Fibroblast of mammary gland (primary cell): Measurements from ENCODE around the gene PIP4K2C.
A peak's percentile ranks its signal among the peaks of the same experiment; 100 is the strongest.
"Not testable (repeated sequence)": the region's sequence is repeated elsewhere in the genome, so short reads cannot be mapped to it uniquely, and the experiment has no call there.

Experiments used
- DNase-seq: peaks from one replicate; pipeline ENCODE4 v3.0.0-alpha.2; 2010; ENCODE audit warnings: low read depth
- H3K4me3 ChIP-seq: 2 replicates; pipeline ENCODE4 v1.5.1; 2011; ENCODE audit warnings: low read depth, mild to moderate bottlenecking, low read length, moderate library complexity; ENCODE audit not compliant: control insufficient read depth
- TF ChIP-seq, protein P1 (sequence below): conservative IDR thresholded peaks from 2 replicates; pipeline ENCODE4 v1.5.1; 2011; ENCODE audit warnings: low read depth, low read length, inconsistent platforms; ENCODE audit not compliant: control insufficient read depth, insufficient read depth

PIP4K2C gene

DNA sequence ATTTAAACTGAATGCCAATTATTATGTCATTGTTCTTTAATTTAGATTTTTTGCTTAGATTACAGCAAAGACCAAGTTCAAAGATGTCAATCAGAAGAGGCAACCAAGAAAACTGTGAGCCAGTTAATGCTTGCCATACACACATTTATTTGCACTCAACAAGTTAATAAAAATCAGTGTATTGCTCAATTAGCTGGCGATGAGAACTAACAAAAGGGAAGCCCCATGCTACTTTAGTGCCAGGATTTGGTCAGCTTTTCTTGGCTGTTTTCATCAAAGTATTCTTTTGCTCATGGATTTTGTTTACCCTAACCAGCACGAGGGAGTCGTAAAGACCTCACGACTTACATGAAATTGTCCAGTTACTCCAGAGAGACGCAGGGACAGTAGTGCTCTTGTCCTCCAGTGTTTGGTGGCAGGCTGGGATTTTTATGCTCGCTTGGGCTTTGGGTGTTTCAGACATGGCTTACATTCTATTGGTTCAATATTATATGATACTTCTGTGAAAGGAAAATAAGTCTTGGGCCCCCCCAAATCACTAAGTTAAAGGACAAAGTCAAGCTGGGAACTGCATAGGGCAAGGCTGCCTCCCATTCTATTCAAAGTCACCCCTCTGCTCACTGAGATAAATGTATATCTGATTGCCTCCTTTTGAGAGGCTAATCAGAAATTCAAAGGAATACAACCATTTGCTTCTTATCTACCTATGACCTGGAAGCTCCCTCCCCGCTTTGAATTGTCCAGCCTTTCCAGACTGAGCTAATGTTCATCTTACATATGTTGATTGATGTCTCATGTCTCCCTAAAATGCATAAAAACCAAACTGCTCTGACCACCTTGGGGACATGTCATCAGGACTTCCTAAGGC lies 49.4 kb downstream of the PIP4K2C start:
- TF ChIP-seq, protein P1, sequence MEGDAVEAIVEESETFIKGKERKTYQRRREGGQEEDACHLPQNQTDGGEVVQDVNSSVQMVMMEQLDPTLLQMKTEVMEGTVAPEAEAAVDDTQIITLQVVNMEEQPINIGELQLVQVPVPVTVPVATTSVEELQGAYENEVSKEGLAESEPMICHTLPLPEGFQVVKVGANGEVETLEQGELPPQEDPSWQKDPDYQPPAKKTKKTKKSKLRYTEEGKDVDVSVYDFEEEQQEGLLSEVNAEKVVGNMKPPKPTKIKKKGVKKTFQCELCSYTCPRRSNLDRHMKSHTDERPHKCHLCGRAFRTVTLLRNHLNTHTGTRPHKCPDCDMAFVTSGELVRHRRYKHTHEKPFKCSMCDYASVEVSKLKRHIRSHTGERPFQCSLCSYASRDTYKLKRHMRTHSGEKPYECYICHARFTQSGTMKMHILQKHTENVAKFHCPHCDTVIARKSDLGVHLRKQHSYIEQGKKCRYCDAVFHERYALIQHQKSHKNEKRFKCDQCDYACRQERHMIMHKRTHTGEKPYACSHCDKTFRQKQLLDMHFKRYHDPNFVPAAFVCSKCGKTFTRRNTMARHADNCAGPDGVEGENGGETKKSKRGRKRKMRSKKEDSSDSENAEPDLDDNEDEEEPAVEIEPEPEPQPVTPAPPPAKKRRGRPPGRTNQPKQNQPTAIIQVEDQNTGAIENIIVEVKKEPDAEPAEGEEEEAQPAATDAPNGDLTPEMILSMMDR = no peak
- DNase-seq = no peak

DNA sequence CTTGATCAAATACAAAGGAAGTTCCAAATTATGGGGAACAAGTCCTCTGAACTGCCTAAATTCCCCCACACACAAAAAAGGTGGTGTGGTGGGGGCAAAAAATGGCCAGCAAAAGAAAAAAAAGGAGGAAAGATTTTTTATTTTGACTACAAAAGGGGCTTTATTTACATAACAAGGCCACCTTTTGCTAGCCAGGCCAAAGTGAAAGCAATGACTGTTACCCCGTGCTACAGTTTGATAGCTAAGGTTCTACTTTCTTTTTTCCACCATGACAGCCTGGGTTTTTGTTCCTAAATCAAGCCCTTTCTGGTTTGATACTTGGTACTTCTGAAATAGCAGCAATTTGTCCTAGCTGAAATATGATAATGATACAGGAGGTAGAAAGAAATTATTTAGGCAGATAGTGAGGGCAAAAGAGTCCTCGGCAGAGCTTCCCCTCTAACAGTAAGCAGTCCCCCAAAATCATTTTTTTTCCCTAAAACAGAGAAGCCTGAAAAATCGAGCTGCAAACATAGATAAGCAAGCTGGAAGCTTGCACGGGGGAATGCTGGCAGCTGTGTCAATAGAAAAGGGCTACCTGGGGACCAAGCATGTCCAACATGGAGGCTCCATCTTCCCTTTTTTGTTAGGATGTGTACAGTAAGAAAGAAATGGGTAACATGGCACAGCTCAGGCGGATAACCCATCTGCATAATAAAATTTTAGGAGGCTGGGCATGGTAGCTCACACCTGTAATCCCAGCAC lies 50.9 kb downstream of the PIP4K2C start:
- DNase-seq = no peak
- TF ChIP-seq, protein P1 = no peak
- H3K4me3 ChIP-seq = no peak overlapping the region

More for the DNA sequence above, 49.4 kb downstream of the PIP4K2C start:
- H3K4me3 ChIP-seq = no peak overlapping the region

DNA sequence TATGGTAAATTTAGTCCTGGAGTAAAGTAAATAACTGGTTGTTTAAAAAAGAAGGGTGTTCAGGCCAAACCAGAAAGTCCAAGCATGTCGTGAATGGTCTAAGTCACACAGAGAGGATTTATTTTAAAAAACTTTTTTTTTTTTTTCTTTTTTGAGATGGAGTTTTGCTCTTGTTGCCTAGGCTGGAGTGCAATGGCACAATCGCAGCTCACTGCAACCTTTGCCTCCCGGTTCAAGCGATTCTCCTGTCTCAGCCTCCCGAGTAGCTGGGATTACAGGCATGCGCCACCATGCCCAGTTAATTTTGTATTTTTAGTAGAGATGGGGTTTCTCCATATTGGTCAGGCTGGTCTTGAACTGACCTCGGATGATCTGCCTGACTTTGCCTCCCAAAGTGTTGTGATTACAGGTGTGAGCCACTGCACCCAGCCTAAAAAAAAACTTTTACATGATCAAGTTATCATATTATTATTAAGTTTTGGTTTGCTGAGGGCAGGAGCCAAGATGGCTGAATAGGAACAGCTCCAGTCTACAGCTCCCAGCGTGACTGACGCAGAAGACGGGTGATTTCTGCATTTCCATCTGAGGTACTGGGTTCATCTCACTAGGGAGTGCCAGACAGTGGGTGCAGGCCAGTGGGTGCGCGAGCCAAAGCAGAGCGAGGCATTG lies 55.1 kb downstream of the PIP4K2C start:
- DNase-seq = peak; percentile 54
- not testable (repeated sequence) for H3K4me3 ChIP-seq

DNA sequence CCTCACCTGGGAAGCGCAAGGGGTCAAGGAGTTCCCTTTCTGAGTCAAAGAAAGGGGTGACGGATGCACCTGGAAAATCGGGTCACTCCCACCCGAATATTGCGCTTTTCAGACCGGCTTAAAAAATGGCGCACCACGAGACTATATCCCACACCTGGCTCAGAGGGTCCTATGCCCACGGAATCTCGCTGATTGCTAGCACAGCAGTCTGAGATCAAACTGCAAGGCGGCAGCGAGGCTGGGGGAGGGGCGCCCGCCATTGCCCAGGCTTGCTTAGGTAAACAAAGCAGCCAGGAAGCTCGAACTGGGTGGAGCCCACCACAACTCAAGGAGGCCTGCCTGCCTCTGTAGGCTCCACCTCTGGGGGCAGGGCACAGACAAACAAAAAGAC lies 55.7 kb downstream of the PIP4K2C start:
- H3K4me3 ChIP-seq, DNase-seq: not testable (repeated sequence)
